Measurements from ENCODE around the gene SUPV3L1.

SUPV3L1 gene

DNA sequence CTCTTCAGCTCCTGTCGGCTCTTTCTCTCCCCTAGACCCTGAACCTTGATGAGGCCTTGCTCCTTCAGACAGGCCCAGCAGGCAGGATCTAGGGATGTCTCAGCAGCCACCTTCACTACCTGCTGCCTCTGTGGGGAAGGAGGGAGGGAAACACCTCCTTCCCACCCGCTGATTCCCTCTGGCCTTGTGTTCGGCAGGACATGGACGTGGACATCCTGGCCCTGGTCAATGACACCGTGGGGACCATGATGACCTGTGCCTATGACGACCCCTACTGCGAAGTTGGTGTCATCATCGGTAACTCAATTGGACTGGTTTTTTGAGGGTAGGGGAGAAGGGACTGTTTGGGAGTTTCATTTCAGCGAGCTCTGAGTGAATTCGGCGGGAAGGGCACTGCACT lies 60.4 kb downstream of the SUPV3L1 start:
- CTCF ChIA-PET: interaction anchor here (0.7 to 1.8 kb wide), 3 partner anchors 13 to 167 kb away, joined by 3 to 4 read pairs (median 4); no protein-coding TSS in a partner anchor
- TF ChIP-seq, protein P1, sequence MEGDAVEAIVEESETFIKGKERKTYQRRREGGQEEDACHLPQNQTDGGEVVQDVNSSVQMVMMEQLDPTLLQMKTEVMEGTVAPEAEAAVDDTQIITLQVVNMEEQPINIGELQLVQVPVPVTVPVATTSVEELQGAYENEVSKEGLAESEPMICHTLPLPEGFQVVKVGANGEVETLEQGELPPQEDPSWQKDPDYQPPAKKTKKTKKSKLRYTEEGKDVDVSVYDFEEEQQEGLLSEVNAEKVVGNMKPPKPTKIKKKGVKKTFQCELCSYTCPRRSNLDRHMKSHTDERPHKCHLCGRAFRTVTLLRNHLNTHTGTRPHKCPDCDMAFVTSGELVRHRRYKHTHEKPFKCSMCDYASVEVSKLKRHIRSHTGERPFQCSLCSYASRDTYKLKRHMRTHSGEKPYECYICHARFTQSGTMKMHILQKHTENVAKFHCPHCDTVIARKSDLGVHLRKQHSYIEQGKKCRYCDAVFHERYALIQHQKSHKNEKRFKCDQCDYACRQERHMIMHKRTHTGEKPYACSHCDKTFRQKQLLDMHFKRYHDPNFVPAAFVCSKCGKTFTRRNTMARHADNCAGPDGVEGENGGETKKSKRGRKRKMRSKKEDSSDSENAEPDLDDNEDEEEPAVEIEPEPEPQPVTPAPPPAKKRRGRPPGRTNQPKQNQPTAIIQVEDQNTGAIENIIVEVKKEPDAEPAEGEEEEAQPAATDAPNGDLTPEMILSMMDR (IDR thresholded peaks at IDR 0.05; ENCODE audit: control extremely low read depth, extremely low read depth, low read depth, missing control alignments): no peak
- no peak for DNase-seq (ENCODE audit: extremely low spot score)
- POLR2A ChIA-PET: no interaction called here

DNA sequence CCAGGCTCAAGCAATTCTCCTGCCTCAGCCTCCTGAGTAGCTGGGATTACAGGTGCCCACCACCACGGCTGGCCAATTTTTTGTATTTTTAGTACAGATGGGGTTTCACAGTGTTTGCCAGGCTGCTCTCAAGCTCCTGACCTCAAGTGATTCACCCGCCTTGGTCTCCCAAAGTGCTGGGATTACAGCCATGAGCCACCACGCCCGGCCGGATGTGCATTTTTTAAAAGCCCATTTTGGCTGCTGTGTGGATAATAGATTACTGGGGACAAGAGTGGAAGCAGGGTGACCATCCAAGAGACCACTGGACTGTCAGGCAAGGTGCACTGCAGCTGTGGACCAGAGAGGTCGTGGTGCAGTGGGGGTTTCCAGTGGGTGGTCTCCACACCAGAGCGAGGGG lies 61.5 kb downstream of the SUPV3L1 start:
- TF ChIP-seq, protein P1 (IDR thresholded peaks at IDR 0.05; ENCODE audit: control extremely low read depth, extremely low read depth, low read depth, missing control alignments): no peak
- POLR2A ChIA-PET: no interaction called here
- CTCF ChIA-PET: interaction anchor here (1.4 to 1.8 kb wide), 3 partner anchors 9 to 151 kb away, joined by 3 to 7 read pairs (median 4); no protein-coding TSS in a partner anchor
- no peak for DNase-seq (ENCODE audit: extremely low spot score)

DNA sequence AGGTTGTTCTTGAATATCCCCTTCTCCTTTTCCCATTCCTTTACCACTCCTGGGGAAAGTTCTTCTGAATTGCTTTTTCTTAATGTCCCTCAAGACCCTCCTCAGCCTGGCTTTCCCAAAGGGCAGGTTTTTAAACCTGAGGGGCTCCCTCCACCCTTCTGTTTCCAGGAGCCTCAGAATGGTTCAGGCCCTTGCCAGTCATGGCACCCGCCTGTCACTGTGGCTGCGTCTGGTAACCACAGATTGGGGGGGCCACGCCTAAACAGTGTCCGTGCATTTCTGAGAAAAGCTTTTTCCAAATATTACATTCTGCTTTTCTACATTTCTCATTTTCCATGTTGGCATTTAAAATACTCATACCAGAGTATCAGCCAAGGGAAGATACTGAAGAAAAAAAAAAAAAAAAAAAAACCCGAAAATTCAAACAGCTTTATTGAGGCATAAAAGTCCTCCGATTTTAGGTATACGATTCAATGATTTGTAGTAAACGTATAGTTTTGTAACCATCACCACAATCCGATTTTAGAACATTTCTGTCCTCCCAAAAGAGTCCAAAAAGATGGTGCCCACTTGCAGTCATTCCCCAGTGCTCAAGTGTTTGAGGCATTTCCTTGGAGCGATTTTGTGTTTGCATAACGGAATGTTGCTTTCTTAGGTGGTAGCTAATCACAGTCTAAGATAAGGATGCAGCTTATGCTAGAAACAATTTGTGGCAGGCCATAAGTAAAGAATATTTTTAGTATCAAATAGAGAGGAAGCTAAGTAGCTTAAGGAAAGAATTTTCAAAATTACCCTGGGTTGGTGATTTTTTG lies 62.2 kb downstream of the SUPV3L1 start:
- TF ChIP-seq, protein P1 (IDR thresholded peaks at IDR 0.05; ENCODE audit: control extremely low read depth, extremely low read depth, low read depth, missing control alignments): no peak
- ChIA-PET POLR2A (interaction anchor here (0.6 kb wide), 1 partner anchor 8 kb away, joined by 5 read pairs; no protein-coding TSS in a partner anchor), CTCF (interaction anchor here (1.0 to 1.8 kb wide), 5 partner anchors 9 to 166 kb away, joined by 3 to 7 read pairs (median 4); no protein-coding TSS in a partner anchor)
- DNase-seq (ENCODE audit: extremely low spot score): no peak

DNA sequence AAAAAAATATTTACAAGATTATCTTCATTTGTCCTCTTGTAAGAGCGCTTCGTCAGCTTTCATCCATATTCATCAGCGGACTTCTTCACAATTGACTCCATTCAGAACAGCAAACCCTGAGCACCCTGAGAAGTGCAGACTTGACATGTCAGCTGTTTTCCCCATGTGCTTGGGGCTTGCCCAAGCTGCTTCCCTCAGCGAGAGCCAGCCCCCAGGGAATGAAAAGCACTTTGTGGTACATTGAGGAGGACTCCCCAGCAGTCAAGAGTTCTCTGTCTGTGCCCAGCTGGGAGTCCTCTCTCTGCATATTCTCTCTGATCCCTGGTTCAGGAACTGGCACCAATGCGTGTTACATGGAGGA lies 62.8 kb downstream of the SUPV3L1 start:
- DNase-seq (ENCODE audit: extremely low spot score): no peak
- TF ChIP-seq, protein P1 (IDR thresholded peaks at IDR 0.05; ENCODE audit: control extremely low read depth, extremely low read depth, low read depth, missing control alignments): no peak
- ChIA-PET CTCF (interaction anchor here (1.0 to 1.8 kb wide), 5 partner anchors 10 to 166 kb away, joined by 3 to 7 read pairs (median 4); no protein-coding TSS in a partner anchor), POLR2A (interaction anchor here (0.6 kb wide), 1 partner anchor 8 kb away, joined by 5 read pairs; no protein-coding TSS in a partner anchor)

DNA sequence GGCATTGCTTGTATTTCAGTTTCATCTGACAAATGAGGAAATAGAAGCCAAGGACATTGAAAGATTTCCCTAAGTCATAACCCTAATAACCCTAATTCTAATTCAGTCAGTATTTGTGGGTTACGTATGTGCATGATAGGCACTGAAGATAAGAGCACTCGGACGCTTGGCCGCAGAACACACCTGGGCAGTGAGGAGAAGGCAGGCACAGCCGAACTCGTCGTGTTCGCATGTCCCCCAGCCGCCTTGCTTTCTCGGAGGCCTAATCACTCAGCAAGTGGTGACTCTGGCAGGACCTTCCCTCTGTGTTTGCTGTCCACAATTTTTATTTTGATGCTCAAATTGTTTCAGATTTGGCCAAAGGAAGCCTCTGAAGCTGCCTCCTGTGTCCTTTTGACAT lies 63.8 kb downstream of the SUPV3L1 start:
- ChIA-PET CTCF (interaction anchor here (1.3 kb wide), 1 partner anchor 139 kb away, joined by 4 read pairs; no protein-coding TSS in a partner anchor), POLR2A (no interaction called here)
- TF ChIP-seq, protein P1 (IDR thresholded peaks at IDR 0.05; ENCODE audit: control extremely low read depth, extremely low read depth, low read depth, missing control alignments): no peak
- no peak for DNase-seq (ENCODE audit: extremely low spot score)

DNA sequence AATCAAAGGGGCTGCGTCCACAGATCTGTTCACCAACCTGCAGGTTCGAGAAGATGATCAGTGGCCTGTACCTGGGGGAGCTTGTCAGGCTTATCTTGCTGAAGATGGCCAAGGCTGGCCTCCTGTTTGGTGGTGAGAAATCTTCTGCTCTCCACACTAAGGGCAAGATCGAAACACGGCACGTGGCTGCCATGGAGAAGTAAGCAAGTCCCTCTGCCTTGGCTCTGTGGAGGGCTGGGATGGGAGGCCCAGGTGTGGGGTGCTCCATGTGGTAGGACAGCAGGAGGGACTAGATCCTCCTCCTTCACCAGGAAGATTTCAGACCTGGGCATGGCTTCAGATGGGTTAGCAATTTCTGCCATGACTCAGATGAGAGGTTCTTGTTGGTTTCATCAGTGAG lies 66.0 kb downstream of the SUPV3L1 start:
- ChIA-PET POLR2A (no interaction called here), CTCF (interaction anchor here (1.0 to 2.6 kb wide), 3 partner anchors 10 to 145 kb away, joined by 3 to 7 read pairs (median 4); no protein-coding TSS in a partner anchor)
- TF ChIP-seq, protein P1 (IDR thresholded peaks at IDR 0.05; ENCODE audit: control extremely low read depth, extremely low read depth, low read depth, missing control alignments): no peak
- DNase-seq (ENCODE audit: extremely low spot score): no peak

Measured in GM10248 (cell line).